Heart right ventricle (tissue), 16 donors: Measurements from ENCODE around the gene SYNE1. TPM values are rescaled to one million over a fixed set of nuclear protein-coding genes. Genes with fewer than 3 reads are reported as not detected.

ENCODE experiments used
- ATAC-seq, 8 donors: fragments of 200-7000 bp; cut with Tn5 transposase; one replicate each; pipeline ENCODE4 v1.9.1; 2020; ENCODE audit warnings: mild to moderate bottlenecking in 8 of 8, moderate library complexity in 8 of 8, moderate number of reproducible peaks in 1 of 8
- DNase-seq, 2 donors: peaks; one replicate each; pipeline ENCODE4 v3.0.0-alpha.2; 2020
- H3K27ac ChIP-seq, 10 donors: fragments of 200-600 bp; sonication (generic) in 2 of 10; one replicate each; pipeline versions ENCODE4 v1.5.0 to v1.8.0; 2020 to 2022; ENCODE audit warnings: mild to moderate bottlenecking in 3 of 10
- H3K27me3 ChIP-seq, 7 donors: fragments of 200-600 bp; one replicate each; pipeline ENCODE4 v1.8.0; 2021 to 2022; ENCODE audit warnings: mild to moderate bottlenecking in 2 of 7
- H3K36me3 ChIP-seq, 9 donors: fragments of 200-600 bp; sonication (generic) in 1 of 9; one replicate each; pipeline versions ENCODE4 v1.5.0 to v1.8.0; 2020 to 2022; ENCODE audit warnings: mild to moderate bottlenecking in 2 of 9
- H3K4me1 ChIP-seq, 9 donors: fragments of 200-600 bp; sonication (generic) in 1 of 9; one replicate each; pipeline versions ENCODE4 v1.5.0 to v1.8.0; 2020 to 2022; ENCODE audit warnings: mild to moderate bottlenecking in 4 of 9
- H3K4me3 ChIP-seq, 10 donors: fragments of 200-600 bp; sonication (generic) in 2 of 10; one replicate each; pipeline versions ENCODE4 v1.5.0 to v1.8.0; 2020 to 2022; ENCODE audit warnings: mild to moderate bottlenecking in 7 of 10, moderate library complexity in 2 of 10
- H3K9me3 ChIP-seq, 11 donors: fragments of 200-600 bp in 10 of 11; sonication (generic) in 2 of 11; one replicate each; pipeline versions ENCODE4 v1.5.0 to v1.8.0; 2013 to 2022; ENCODE audit warnings: mild to moderate bottlenecking in 2 of 11, control low read depth in 1 of 11, moderate library complexity in 1 of 11
- CTCF ChIP-seq, 9 donors: fragments of 200-600 bp; sonication (generic) in 2 of 9; IDR thresholded peaks; one replicate each; pipeline versions ENCODE4 v1.5.0 to v1.8.0; 2021 to 2022; ENCODE audit warnings: antibody characterized with exemption in 9 of 9, mild to moderate bottlenecking in 5 of 9, moderate library complexity in 1 of 9
- WGBS, 2 donors: extraction: QIAGEN DNeasy Blood & Tissue Kit; methylation state at CpG; one replicate each; pipeline ENCODE4 v1.1.7; 2013; ENCODE audit warnings: inconsistent platforms in 1 of 2; 5-methylcytosine and 5-hydroxymethylcytosine counted together
- intact Hi-C, 10 donors: fragments of 100-400 bp; cut with DNase I; formaldehyde crosslinking; loops; one replicate each; pipeline versions ENCODE4 v1.11.1 to v1.14.2; 2022
- polyA plus RNA-seq, 2 donors: library from polyadenylated mRNA; stranded (reverse); fragments of 200-250 nt; gene quantifications; one replicate each; pipeline ENCODE4 v1.2.3, GENCODE V29; 2013
- total RNA-seq, 10 donors: library from RNA; stranded (reverse); fragmentation: NEBNext Ultra II Directional in 3 of 10; extraction: Animal tissue kit (Norgen Biotek cat#: 25700) in 3 of 10; gene quantifications; one replicate each; pipeline versions ENCODE4 v1.2.1 to v1.2.4, GENCODE V29; 2021 to 2023
- donor health status: Arrhythmogenic right ventricular cardiomyopathy.
- donor health status: ischemic (EF 13 %, LVEDD 7.1; RV severe dilation, severe dysfunction).
- donor health status: healthy with polysubstance abuse.
- donor health status: DM: no; HTN: yes; CAD: no.
- donor health status: DM: no; HTN: no; CAD: no.
- donor health status: ischemic (EF 25% LVEDD 6.9; RV normal size, moderate dysfunction).
- donor health status: ischemic (EF 25% LVEDD 5.7; RV mildly dilated, moderate dysfunction).
- donor health status: healthy.
- donor health status: DM: yes; HTN: yes; CAD: no.
- donor health status: Ischemic cardiomyopathy.
- donor health status: ischemic (EF 35%, LVEDD 5.7; RV mildly dilated, moderate dysfunction).
- donor health status: nonischemic (EF 11% LVEDD 7.7; RV severe dilation, severe dysfunction).
- donor health status: DM: yes; HTN: yes; CAD: no.
- donor health status: PGD.
- donor health status: ischemic (EF 29% LVEDD 5.4; RV normal size, mild dysfunction).
- donor health status: nonischemic (EF 23%, LVEDD 6.1; RV moderate dilation, normal function).

The SYNE1 gene
- total and polyA plus RNA-seq, 12 donors = 18.9 to 176 (median 126) TPM

GRCh38 chr6:152575161-152575560 is 62.0 kb downstream of the SYNE1 start:
- no peak overlapping the region for H3K4me3 ChIP-seq
- H3K36me3 ChIP-seq = no peaks in the 10 kb centered on the region
- H3K27ac ChIP-seq = no peak overlapping the region
- intact Hi-C loops = no loop called here
- TF ChIP-seq CTCF (IDR thresholded peaks at IDR 0.05) = no peak
- no peaks in the 10 kb centered on the region for H3K27me3 ChIP-seq
- ATAC-seq = no peak
- DNase-seq = no peak
- no peaks in the 10 kb centered on the region for H3K9me3 ChIP-seq
- peaks cover 0 to 43% (median 18%) of the 10 kb centered on the region in 9 donors for H3K4me1 ChIP-seq
- WGBS, 2 donors = 56 to 66% methylated on average over 2 of the region's 2 CpGs

- no peak overlapping the region for H3K4me3 ChIP-seq
- intact Hi-C loops = no loop called here
- ATAC-seq (no peak), DNase-seq (no peak)
- H3K27ac ChIP-seq = no peak overlapping the region
- H3K36me3 ChIP-seq = no peaks in the 10 kb centered on the region
- no peaks in the 10 kb centered on the region for H3K9me3 ChIP-seq
- 90 to 92% methylated on average over 2 of the region's 2 CpGs for WGBS, 2 donors
- no peak for TF ChIP-seq CTCF (IDR thresholded peaks at IDR 0.05)
- H3K27me3 ChIP-seq = no peaks in the 10 kb centered on the region
- peaks cover 0 to 43% (median 18%) of the 10 kb centered on the region in 9 donors for H3K4me1 ChIP-seq
Observed at GRCh38 chr6:152573762-152574161, 63.4 kb downstream of the SYNE1 start.

- intact Hi-C loops = no loop called here
- H3K27ac ChIP-seq = peak overlapping the region in 4 of 10 donors; percentile 34 to 43 (median 39)
- peaks cover 0 to 43% (median 18%) of the 10 kb centered on the region in 9 donors for H3K4me1 ChIP-seq
- no peak for DNase-seq
- H3K36me3 ChIP-seq = no peaks in the 10 kb centered on the region
- H3K9me3 ChIP-seq = no peaks in the 10 kb centered on the region
- ATAC-seq = peak in 4 of 8 donors; percentile 49 to 71 (median 54)
- no peak for TF ChIP-seq CTCF (IDR thresholded peaks at IDR 0.05)
- 52 to 61% methylated on average over 7 of the region's 7 CpGs for WGBS, 2 donors
- H3K4me3 ChIP-seq = no peak overlapping the region
- H3K27me3 ChIP-seq = no peaks in the 10 kb centered on the region
Observed at GRCh38 chr6:152572338-152573088, 64.6 kb downstream of the SYNE1 start.

GRCh38 chr6:152571943-152572337 is 65.2 kb downstream of the SYNE1 start:
- H3K27ac ChIP-seq = peak overlapping the region in 5 of 10 donors; percentile 9 to 43 (median 37)
- WGBS, 2 donors = 68 to 83% methylated on average over 2 of the region's 2 CpGs
- no peaks in the 10 kb centered on the region for H3K27me3 ChIP-seq
- no peak for TF ChIP-seq CTCF (IDR thresholded peaks at IDR 0.05)
- H3K4me3 ChIP-seq = no peak overlapping the region
- H3K36me3 ChIP-seq = no peaks in the 10 kb centered on the region
- intact Hi-C loops = no loop called here
- no peaks in the 10 kb centered on the region for H3K9me3 ChIP-seq
- peaks cover 0 to 43% (median 18%) of the 10 kb centered on the region in 9 donors for H3K4me1 ChIP-seq
- ATAC-seq = no peak
- DNase-seq = no peak
